C4-2B (cell line): ENCODE data around the gene SLC39A11.

Experiments
- CTCF ChIP-seq: fragments of 450-650 bp; conservative IDR thresholded peaks from 2 replicates; pipeline ENCODE4 v1.5.1; 2017; ENCODE audit warnings: mild to moderate bottlenecking
- ZFX ChIP-seq: fragments of 450-650 bp; IDR thresholded peaks from 2 replicates; pipeline ENCODE4 v1.6.1; 2017

GRCh38 chr17:72672729-72673128 is 419.8 kb downstream of the SLC39A11 start:
- TF ChIP-seq CTCF (no peak), ZFX (no peak)
